Measurements from ENCODE around the gene PLA2G12B. TPM values are rescaled to one million over a fixed set of nuclear protein-coding genes. Genes with fewer than 3 reads are reported as not detected.

Gene PLA2G12B
- total and polyA plus RNA-seq, 2 experiments from 2014 or later = not detected

DNA sequence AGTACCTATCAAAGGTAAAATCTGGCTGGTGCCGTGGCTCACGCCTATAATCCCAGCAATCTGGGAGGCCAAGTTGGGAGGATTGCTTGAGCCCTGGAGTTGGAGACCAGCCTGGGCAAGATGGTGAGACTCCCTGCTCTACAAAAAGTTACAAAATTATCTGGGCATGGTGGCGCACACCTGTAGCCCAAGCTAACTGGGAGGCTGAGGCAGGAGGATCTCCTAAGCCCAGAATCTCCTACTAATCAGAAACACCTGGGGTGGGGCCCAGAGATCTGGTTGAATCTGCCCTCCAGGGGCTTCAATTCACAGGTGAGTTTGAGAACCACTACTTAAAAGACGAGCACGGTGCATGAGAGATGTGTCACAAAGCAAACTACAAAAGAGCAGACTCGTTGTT lies 2.4 kb downstream of the PLA2G12B start (continued):
- TF ChIP-seq, protein P1, sequence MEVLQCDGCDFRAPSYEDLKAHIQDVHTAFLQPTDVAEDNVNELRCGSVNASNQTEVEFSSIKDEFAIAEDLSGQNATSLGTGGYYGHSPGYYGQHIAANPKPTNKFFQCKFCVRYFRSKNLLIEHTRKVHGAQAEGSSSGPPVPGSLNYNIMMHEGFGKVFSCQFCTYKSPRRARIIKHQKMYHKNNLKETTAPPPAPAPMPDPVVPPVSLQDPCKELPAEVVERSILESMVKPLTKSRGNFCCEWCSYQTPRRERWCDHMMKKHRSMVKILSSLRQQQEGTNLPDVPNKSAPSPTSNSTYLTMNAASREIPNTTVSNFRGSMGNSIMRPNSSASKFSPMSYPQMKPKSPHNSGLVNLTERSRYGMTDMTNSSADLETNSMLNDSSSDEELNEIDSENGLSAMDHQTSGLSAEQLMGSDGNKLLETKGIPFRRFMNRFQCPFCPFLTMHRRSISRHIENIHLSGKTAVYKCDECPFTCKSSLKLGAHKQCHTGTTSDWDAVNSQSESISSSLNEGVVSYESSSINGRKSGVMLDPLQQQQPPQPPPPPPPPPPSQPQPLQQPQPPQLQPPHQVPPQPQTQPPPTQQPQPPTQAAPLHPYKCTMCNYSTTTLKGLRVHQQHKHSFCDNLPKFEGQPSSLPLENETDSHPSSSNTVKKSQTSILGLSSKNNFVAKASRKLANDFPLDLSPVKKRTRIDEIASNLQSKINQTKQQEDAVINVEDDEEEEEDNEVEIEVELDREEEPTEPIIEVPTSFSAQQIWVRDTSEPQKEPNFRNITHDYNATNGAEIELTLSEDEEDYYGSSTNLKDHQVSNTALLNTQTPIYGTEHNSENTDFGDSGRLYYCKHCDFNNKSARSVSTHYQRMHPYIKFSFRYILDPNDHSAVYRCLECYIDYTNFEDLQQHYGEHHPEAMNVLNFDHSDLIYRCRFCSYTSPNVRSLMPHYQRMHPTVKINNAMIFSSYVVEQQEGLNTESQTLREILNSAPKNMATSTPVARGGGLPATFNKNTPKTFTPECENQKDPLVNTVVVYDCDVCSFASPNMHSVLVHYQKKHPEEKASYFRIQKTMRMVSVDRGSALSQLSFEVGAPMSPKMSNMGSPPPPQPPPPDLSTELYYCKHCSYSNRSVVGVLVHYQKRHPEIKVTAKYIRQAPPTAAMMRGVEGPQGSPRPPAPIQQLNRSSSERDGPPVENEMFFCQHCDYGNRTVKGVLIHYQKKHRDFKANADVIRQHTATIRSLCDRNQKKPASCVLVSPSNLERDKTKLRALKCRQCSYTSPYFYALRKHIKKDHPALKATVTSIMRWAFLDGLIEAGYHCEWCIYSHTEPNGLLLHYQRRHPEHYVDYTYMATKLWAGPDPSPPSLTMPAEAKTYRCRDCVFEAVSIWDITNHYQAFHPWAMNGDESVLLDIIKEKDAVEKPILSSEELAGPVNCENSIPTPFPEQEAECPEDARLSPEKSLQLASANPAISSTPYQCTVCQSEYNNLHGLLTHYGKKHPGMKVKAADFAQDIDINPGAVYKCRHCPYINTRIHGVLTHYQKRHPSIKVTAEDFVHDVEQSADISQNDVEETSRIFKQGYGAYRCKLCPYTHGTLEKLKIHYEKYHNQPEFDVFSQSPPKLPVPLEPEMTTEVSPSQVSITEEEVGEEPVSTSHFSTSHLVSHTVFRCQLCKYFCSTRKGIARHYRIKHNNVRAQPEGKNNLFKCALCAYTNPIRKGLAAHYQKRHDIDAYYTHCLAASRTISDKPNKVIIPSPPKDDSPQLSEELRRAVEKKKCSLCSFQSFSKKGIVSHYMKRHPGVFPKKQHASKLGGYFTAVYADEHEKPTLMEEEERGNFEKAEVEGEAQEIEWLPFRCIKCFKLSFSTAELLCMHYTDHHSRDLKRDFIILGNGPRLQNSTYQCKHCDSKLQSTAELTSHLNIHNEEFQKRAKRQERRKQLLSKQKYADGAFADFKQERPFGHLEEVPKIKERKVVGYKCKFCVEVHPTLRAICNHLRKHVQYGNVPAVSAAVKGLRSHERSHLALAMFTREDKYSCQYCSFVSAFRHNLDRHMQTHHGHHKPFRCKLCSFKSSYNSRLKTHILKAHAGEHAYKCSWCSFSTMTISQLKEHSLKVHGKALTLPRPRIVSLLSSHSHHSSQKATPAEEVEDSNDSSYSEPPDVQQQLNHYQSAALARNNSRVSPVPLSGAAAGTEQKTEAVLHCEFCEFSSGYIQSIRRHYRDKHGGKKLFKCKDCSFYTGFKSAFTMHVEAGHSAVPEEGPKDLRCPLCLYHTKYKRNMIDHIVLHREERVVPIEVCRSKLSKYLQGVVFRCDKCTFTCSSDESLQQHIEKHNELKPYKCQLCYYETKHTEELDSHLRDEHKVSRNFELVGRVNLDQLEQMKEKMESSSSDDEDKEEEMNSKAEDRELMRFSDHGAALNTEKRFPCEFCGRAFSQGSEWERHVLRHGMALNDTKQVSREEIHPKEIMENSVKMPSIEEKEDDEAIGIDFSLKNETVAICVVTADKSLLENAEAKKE (CRISPR knock-in tag; IDR thresholded peaks at IDR 0.05) = no peak

DNA sequence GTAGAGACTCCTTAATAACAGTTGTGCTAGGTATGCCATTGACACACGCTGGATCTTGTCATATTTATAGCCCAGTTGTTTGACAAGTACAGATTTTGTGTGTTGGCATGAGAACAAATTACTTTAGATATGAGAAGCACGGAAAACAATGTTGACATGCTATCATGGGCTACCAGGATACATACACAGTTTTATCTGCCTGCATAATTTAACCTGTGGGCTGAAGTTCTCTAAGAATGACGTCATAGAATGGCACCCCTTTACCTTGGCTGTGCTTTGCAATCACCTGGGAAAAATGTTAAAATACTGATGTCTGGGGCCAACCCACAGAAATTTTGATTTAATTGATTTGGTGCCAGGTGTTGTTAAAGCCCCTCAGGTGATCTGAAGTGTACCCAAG lies 2.8 kb downstream of the PLA2G12B start:
- Histone ChIP-seq H3K4me1 (ENCODE audit: insufficient read depth) (peaks cover 22% of the 10 kb centered on the region), H4K20me1 (replicated peaks; ENCODE audit: insufficient read depth) (no peaks in the 10 kb centered on the region), H3F3A (replicated peaks; ENCODE audit: low read depth) (no peaks in the 10 kb centered on the region), H2AFZ (peak overlapping the region; percentile 57; the same call in 1 of the 2 replicates), H3K9me2 (ENCODE audit: insufficient read depth) (no peaks in the 10 kb centered on the region), H3K79me2 (replicated peaks; ENCODE audit: insufficient read depth) (no peaks in the 10 kb centered on the region), H3K27me3 (ENCODE audit: insufficient read depth) (no peaks in the 10 kb centered on the region), H3K27ac (ENCODE audit: low read depth) (no peak overlapping the region), H3K4me2 (no peak overlapping the region), H3K4me3 (no peak overlapping the region), H3K36me3 (ENCODE audit: insufficient read depth) (no peaks in the 10 kb centered on the region)
- no peak for ATAC-seq
- H3K4me3 Mint-ChIP-seq = no peak overlapping the region
- H3K9me3 Mint-ChIP-seq = no peaks in the 10 kb centered on the region
- no peak for DNase-seq (ENCODE audit: low spot score)
- no peaks in the 10 kb centered on the region for H3K36me3 Mint-ChIP-seq (ENCODE audit: low read depth)
- peaks cover 40% of the 10 kb centered on the region for H3K4me1 Mint-ChIP-seq
- H3K27ac Mint-ChIP-seq = no peak overlapping the region
- H3K27me3 Mint-ChIP-seq (ENCODE audit: insufficient read depth, low read depth, poor library complexity) = peaks cover 5% of the 10 kb centered on the region
- TF ChIP-seq, protein P2, sequence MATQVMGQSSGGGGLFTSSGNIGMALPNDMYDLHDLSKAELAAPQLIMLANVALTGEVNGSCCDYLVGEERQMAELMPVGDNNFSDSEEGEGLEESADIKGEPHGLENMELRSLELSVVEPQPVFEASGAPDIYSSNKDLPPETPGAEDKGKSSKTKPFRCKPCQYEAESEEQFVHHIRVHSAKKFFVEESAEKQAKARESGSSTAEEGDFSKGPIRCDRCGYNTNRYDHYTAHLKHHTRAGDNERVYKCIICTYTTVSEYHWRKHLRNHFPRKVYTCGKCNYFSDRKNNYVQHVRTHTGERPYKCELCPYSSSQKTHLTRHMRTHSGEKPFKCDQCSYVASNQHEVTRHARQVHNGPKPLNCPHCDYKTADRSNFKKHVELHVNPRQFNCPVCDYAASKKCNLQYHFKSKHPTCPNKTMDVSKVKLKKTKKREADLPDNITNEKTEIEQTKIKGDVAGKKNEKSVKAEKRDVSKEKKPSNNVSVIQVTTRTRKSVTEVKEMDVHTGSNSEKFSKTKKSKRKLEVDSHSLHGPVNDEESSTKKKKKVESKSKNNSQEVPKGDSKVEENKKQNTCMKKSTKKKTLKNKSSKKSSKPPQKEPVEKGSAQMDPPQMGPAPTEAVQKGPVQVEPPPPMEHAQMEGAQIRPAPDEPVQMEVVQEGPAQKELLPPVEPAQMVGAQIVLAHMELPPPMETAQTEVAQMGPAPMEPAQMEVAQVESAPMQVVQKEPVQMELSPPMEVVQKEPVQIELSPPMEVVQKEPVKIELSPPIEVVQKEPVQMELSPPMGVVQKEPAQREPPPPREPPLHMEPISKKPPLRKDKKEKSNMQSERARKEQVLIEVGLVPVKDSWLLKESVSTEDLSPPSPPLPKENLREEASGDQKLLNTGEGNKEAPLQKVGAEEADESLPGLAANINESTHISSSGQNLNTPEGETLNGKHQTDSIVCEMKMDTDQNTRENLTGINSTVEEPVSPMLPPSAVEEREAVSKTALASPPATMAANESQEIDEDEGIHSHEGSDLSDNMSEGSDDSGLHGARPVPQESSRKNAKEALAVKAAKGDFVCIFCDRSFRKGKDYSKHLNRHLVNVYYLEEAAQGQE (IDR thresholded peaks at IDR 0.05; ENCODE audit: unreplicated experiment) = no peak
- TF ChIP-seq EZH2 (IDR thresholded peaks at IDR 0.05; ENCODE audit: low read depth, unreplicated experiment) = no peak
- TF ChIP-seq JUNB (IDR thresholded peaks at IDR 0.05; ENCODE audit: unreplicated experiment) = no peak
- no peak for TF ChIP-seq CREB1 (CRISPR knock-in tag; IDR thresholded peaks at IDR 0.05; ENCODE audit: low read depth)
- TF ChIP-seq, protein P3, sequence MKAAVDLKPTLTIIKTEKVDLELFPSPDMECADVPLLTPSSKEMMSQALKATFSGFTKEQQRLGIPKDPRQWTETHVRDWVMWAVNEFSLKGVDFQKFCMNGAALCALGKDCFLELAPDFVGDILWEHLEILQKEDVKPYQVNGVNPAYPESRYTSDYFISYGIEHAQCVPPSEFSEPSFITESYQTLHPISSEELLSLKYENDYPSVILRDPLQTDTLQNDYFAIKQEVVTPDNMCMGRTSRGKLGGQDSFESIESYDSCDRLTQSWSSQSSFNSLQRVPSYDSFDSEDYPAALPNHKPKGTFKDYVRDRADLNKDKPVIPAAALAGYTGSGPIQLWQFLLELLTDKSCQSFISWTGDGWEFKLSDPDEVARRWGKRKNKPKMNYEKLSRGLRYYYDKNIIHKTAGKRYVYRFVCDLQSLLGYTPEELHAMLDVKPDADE (IDR thresholded peaks at IDR 0.05) = no peak
- TF ChIP-seq STAT1 (IDR thresholded peaks at IDR 0.05; ENCODE audit: unreplicated experiment) = no peak
- no peak for TF ChIP-seq POLR2AphosphoS5 (IDR thresholded peaks at IDR 0.05; ENCODE audit: low read depth)
- no peak for TF ChIP-seq ZNF114 (CRISPR knock-in tag; IDR thresholded peaks at IDR 0.05)
- no peak for TF ChIP-seq NANOG (IDR thresholded peaks at IDR 0.05; ENCODE audit: borderline replicate concordance)
